ENCODE results near the gene KRTAP5-6. TPM values are rescaled to one million over a fixed set of nuclear protein-coding genes. Genes with fewer than 3 reads are reported as not detected.

The KRTAP5-6 gene
- total RNA-seq, 4 donors from 2014 or later: not detected

- ATAC-seq (ENCODE audit: low FRiP score) (no peak), DNase-seq (ENCODE audit: low spot score) (no peak)
- TF ChIP-seq CTCF (IDR thresholded peaks at IDR 0.05): no peak
These were observed 38.3 kb downstream of the KRTAP5-6 start for GRCh38 chr11:1735271-1735670.

GRCh38 chr11:1736447-1736992 lies 39.5 kb downstream of the KRTAP5-6 start:
- ATAC-seq (ENCODE audit: low FRiP score) (no peak), DNase-seq (ENCODE audit: low spot score) (no peak)
- TF ChIP-seq CTCF (IDR thresholded peaks at IDR 0.05): no peak

DNA sequence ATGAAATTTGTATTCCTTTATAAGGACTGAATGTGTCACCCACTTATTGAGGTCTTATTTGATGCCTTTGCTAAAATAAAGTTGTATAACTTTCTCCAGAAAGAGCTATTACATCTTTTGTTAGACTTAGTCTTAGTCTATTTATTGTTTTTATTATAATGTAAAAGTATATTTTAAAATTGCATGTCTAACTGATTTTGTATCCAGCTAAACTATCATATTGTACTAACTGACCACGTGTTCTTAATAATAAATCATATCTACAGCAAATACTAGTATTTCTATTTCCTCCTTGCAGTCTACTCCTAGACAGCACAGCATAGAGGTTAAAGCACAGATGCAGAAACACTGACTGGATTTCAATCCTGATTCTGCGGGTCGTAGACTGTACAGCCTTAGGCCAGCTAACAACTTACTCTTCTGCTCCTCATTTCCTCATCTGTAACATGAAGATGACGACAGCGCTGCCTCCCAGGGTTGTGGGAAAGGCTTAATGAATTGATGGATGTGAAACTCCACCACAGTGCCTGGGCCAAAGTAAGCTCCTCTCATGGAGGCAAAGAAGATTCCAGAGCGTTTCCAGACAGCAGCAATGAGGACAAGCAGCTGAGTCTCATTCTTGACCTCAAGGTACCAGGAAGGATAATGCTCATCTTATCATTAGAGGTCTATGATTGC lies 40.2 kb downstream of the KRTAP5-6 start:
- ATAC-seq (ENCODE audit: low FRiP score) (no peak), DNase-seq (ENCODE audit: low spot score) (no peak)
- TF ChIP-seq CTCF (IDR thresholded peaks at IDR 0.05): no peak

GRCh38 chr11:1738380-1738779 lies 41.4 kb downstream of the KRTAP5-6 start:
- no peak for DNase-seq (ENCODE audit: low spot score)
- no peak for TF ChIP-seq CTCF (IDR thresholded peaks at IDR 0.05)
- no peak for ATAC-seq (ENCODE audit: low FRiP score)

GRCh38 chr11:1739576-1739975 lies 42.6 kb downstream of the KRTAP5-6 start:
- no peak for DNase-seq (ENCODE audit: low spot score)
- ATAC-seq (ENCODE audit: low FRiP score): no peak
- no peak for TF ChIP-seq CTCF (IDR thresholded peaks at IDR 0.05)

- TF ChIP-seq CTCF (IDR thresholded peaks at IDR 0.05): no peak
- ATAC-seq (ENCODE audit: low FRiP score): no peak
- no peak for DNase-seq (ENCODE audit: low spot score)
These were observed 44.0 kb downstream of the KRTAP5-6 start for GRCh38 chr11:1740786-1741530.

All from omental fat pad (tissue), 4 donors.